HG02759 (cell line): ENCODE results near the gene TMOD1.

ENCODE experiments used
- ATAC-seq: cut with Tn5 transposase; IDR thresholded peaks from one replicate; pipeline ENCODE4 v1.9.1; 2021; ENCODE audit warnings: mild to moderate bottlenecking, moderate library complexity; ENCODE audit not compliant: unreplicated experiment

The TMOD1 gene

DNA sequence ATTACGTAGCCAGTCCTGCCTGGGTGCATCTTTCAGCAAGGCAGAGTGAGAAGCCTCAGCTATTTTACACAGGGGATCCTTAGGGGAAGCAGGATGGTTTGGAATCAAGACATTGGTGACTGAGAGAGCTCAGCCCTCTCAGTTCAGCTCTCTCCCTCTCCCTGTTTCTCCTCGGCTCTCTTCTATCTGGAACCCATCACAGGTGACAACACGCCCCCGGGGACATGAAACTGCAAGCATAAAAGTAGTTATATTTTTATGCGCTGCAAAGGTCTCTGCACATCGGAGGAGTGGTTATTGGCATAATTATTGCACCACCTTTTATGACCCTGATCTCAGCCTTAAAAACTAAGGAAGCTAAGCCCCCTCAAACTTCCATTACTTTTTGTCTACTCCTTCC is 14.2 kb downstream of the TMOD1 start:
- ATAC-seq, result no peak

DNA sequence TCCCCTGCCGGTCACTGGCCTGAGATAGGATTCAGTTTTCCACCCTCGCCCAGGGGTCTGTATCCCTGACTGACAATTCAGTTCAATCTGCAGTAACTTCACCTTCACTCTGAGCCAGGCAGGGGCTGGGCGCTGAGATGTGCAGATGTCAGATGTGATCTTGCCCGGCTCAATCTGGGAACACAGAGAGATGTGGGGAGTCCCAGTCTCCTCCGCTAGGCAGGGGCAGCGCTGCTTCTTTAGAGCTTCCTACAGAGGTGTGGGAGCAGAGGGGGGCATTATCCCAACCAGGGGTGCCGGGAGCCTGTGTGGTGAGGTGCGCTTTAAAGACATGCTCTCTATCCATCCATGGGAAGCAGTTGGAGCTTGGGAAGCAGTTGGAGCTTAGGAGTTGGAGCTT is 14.6 kb downstream of the TMOD1 start:
- ATAC-seq, result no peak

- no peak for ATAC-seq
These were observed 16.0 kb downstream of the TMOD1 start for GRCh38 chr9:97517331-97518089.

GRCh38 chr9:97518166-97518908 is 16.9 kb downstream of the TMOD1 start:
- no peak for ATAC-seq

DNA sequence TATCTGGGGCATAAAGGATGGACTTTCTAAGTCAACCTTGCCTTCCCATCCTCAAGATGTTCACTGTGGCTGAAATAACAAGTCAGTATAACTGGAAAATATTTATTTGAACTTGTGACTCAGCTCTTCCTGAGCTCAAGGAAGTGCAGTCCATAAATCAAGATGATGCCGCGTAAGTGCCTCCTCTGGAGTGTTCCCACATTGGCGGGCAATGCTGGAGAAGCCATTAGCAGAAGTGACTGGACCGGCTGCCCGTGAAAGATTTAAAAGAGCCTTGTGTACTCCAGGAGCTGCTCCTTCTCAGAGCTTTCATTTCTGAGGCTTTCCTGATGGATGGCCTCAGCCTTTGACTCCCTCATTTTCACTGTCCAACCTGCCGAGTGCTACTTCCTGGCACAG is 17.4 kb downstream of the TMOD1 start:
- ATAC-seq, result no peak

DNA sequence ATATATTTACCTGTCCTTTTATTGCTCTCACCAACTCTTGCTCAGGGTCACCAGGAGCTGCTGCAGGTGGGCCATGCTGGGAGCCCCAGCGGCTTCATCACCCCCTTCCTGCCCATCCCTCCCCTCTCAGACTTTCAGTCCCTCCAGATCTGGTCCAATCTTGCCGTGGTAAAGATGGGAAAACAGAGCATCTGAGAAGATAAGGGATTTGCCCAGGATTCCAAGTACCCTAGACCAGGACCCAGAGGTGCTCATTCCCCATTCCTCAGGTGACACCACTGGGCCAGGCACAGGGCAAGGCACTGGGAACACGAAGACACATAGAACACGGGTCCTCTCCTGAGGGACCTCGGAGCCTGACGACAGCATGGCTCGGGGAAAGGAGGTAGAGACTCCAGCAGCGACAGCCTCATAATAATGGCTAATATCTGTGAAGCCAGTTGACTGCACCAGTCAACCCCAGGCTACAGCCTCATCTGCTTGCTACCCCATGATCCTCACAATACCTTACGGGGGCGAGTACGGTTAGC is 18.0 kb downstream of the TMOD1 start:
- ATAC-seq, result no peak

DNA sequence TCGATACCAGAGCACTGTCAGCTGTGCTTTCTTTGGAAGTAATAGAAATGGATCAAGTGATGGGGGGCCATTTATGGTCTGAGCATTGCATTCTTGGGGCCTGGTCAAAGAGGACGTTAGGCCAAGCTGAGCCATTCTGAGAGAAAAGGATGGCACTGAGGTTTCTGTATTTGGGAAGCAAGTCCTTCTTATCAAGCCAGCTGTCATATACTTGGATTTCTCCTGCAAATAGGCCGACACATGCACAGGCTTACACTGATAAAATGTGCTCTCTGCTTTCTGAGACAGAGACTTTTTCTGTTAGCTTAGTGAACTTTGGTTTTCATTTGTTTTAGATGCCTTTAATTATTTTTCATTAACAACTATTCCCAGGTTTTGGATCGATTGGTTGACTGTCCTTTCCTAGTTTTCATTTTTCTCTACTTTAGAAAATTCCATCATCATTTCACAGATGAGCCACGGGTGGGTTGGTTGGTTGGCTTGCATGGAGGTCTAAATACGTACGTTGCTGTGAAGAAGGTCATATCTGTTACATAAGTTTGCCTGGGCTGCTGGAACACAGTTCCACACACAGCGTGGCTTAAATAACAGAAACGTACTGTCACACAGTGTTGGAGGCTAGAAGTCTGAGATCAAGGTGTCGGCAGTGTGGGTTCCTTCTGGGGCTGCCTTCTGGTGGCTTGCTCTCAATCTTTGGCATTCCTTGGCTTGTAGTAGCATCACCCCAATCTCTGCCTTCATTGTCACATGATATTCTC is 20.3 kb downstream of the TMOD1 start:
- no peak for ATAC-seq

DNA sequence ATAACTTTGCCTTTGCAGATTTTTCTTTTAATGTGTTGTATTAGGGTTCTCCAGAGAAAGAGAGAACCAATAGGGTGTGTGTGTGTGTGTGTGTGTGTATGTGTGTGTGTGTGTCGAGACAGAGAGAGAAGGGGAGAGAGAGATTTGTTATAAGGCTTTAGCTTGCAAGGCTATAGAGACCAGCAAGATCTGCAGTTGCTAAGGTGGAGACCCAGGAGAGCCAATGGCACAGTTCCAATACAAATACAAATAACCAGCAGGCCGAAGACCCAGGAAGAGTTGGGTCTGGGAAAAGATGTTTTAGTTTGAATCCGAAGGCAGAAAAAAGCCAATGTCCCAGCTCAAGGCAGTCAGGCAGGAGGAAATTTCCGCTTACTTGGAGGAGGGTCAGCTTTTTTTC is 23.0 kb downstream of the TMOD1 start:
- ATAC-seq, result no peak

DNA sequence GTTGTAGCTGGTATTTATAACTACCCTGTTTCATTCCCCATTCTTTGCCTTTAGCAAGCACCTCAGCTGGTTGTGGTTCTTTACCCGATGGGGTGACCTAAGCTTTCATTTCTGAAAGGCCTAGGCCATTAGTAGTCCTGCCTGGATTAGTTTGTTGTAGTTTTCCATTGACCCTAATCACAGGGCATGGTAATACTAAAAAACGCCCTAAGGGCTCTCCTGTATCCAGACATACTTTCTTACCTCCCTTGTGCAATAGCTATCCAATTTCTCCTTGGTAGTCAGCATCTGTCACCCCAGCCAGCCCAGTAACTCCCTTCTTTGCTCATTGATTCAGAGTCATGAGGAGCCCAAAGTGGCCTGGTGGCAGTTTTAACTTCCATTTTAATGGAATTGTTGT is 24.0 kb downstream of the TMOD1 start:
- no peak for ATAC-seq

DNA sequence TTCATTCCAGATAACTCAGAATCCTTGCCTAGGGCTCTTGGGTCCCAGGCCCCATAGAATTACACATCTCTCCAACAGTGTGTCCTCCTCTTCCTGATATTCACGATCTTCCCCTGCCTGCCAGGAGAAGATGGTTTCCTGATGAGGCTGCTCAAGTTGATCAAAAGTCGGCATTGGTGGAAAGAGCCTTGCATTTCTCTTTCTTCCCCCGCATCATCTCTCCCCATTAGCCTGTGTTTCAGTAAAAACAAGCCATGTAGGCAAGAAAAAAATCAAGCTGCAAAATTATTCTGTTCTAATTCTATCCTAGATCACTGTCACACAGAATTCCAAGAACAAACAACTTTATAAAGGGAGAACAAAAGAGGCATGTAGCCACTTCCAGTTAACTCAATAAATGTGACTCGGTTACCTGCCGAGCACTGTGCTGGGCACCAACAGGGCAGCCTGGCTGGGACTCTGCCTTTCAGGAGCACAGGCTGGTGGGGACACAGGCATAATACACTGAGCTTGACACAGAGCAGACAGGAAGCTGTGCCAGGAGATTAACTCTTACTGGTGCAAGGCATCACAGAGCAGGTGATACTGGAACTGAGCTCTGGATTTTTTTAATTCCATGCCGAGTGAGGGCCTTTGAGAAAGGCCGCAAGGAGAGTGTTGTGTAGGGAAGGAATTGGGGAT is 25.6 kb downstream of the TMOD1 start:
- ATAC-seq, result no peak

DNA sequence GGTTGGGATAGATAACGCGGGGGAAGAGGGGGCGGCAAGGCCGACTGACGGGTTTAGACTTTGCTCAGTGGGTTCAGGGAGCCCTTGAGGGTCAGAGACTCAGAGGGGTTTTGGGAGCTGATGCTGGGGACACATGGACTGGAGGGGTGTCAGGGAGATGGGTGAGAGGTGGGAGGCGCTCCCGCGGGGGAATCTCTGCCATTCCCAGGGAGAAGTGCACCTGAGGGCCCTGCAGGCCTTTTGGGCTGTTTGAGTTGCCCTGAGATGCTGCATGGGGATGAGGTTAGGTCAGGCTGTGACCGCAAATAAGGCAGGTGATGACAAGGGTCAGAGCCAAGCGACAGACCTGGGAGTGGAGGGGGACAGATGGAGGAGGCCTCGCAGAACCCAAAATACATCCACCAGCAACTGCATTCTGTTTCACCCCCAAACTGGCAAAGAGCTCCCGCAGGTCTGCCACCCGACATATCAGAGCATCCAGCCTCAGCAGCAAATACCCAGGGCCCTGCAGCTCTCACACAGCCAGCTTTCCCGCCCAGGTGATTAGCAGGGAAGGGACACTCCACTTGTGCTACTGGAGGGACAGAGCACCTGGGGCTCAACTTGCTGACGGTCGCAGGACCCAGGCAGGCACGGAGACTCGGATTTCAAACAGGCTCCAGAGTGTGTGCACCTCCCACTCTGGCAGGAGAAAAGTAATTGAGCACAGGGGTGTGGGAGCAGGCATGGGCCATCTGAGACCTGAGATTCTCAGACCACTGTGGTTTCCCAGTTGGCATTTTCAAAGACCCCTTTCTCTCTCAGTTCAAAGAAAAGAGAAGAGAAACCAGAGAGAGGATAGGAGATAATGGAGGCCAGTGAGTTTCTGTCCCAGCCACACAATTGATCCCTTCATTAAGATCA is 26.4 kb downstream of the TMOD1 start:
- peak; percentile 44 for ATAC-seq

- ATAC-seq, result peak; percentile 33
These were observed 27.2 kb downstream of the TMOD1 start for GRCh38 chr9:97528529-97529230.

DNA sequence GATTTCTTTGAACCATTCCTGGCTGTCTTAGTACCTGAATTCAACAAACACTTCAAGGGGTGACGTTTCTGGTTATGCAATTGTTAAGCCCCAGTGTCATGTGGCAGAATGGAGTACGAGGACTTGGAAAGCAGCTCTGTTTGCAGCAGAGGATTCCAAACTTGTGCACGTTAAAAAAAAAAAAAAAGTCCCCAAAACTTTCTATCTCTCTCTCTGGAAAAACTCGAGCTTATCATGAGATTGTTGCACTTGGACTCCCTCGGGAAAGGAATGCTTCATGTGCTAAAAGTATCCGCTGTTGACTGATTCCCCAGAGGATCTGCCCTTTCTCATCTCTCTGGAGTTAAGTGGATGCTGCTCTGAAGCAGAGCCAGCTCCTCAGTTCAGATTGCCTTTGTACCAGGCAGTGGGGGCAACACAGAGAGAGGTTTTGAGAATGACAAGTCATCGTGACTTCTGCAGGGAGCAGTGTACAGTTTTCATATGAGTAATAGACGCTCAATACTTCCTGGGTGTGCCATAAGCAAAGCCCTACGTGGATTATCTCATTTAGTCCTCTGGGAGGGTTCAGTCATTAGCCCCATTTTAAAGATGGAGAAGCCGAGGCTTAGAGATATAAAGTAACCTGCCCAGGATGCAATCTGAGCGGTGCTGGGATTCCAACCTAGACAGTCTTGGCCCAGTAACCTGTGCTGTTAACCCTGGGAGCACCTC is 28.1 kb downstream of the TMOD1 start:
- ATAC-seq, result peak; percentile 73

- no peak for ATAC-seq
These were observed 30.5 kb downstream of the TMOD1 start for GRCh38 chr9:97531888-97532376.

GRCh38 chr9:97534185-97534584 is 32.7 kb downstream of the TMOD1 start:
- ATAC-seq, result no peak

GRCh38 chr9:97534961-97535594 is 33.6 kb downstream of the TMOD1 start:
- ATAC-seq, result no peak

- ATAC-seq, result no peak
These were observed 34.3 kb downstream of the TMOD1 start for GRCh38 chr9:97535771-97536170.

DNA sequence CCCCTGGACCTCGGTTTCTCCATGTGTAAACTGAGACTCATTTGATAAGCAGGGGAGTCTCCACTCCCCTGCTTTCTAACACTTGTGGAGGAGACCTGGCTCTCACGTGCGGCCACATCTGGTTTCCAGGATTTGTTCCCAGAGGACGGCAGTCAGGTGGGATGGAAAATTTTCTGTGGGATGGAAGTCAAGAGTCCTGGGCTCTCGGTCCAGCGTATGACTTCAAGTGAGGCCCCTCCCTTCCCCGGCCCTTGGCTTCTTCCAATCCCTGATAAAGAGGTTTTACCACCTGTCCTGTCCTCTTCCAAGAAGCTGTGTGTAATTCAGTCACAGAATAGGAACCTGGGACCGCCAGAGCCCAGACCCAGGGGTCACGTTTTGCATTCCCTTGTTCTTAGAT is 35.0 kb downstream of the TMOD1 start:
- no peak for ATAC-seq
